Measurements from ENCODE around the gene BHLHA9.

DNA sequence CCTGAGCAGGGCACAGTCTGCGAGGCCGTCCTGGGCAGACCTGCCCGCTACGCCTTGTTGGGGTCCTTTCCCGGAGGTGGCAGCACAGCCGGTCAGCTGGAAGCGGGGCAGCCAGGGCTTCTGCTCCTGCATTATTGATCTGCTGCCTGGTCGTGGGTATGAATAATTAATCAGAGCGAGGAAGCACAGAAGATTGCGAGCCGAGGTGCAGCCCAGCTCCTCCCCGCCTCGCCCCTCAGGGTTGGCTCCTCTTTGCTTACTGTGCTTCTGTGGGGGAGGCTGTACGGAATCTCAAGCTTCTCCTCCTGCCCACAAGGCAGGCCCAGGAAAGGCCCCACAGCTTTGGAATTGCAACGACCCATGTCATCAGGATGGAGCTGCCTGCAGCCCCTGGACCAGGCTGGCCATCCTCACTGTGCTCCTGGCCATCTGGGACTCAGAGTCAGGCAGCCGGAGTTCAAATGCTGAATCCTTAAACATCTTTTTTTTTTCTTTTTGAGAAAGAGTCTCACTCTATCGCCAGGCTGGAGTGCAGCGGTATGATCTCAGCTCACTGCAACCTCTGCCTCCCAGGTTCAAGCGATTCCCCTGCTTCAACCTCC lies 34.8 kb downstream of the BHLHA9 start:
- TF ChIP-seq, protein P1, sequence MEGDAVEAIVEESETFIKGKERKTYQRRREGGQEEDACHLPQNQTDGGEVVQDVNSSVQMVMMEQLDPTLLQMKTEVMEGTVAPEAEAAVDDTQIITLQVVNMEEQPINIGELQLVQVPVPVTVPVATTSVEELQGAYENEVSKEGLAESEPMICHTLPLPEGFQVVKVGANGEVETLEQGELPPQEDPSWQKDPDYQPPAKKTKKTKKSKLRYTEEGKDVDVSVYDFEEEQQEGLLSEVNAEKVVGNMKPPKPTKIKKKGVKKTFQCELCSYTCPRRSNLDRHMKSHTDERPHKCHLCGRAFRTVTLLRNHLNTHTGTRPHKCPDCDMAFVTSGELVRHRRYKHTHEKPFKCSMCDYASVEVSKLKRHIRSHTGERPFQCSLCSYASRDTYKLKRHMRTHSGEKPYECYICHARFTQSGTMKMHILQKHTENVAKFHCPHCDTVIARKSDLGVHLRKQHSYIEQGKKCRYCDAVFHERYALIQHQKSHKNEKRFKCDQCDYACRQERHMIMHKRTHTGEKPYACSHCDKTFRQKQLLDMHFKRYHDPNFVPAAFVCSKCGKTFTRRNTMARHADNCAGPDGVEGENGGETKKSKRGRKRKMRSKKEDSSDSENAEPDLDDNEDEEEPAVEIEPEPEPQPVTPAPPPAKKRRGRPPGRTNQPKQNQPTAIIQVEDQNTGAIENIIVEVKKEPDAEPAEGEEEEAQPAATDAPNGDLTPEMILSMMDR (IDR thresholded peaks at IDR 0.05; ENCODE audit: borderline replicate concordance, extremely low read depth, low read length, poor library complexity, severe bottlenecking), result no peak
- no peak for TF ChIP-seq EZH2 (IDR thresholded peaks at IDR 0.05; ENCODE audit: borderline replicate concordance, low read depth, low read length, severe bottlenecking)
